Loucy (cell line): ENCODE data around the gene TMEM132C.

Experiments
- H2AFZ ChIP-seq: fragments of 200-600 bp; sonication (generic); 2 replicates; pipeline ENCODE4 v1.6.0; 2016; ENCODE audit warnings: antibody characterized with exemption, mild to moderate bottlenecking, low read length, moderate library complexity
- H3F3A ChIP-seq: fragments of 200-600 bp; 2 replicates; pipeline ENCODE4 v1.6.0; 2016; ENCODE audit warnings: antibody characterized with exemption, low read depth, mild to moderate bottlenecking
- H3K27me3 ChIP-seq: fragments of 200-600 bp; sonication (generic); 2 replicates; pipeline ENCODE4 v1.6.1; 2014; ENCODE audit warnings: low read length, mild to moderate bottlenecking; ENCODE audit not compliant: insufficient read depth, poor library complexity, severe bottlenecking
- H3K36me3 ChIP-seq: fragments of 200-600 bp; sonication (generic); 2 replicates; pipeline ENCODE4 v1.6.1; 2016; ENCODE audit warnings: low read length; ENCODE audit not compliant: insufficient read depth
- H3K4me1 ChIP-seq: fragments of 200-600 bp; sonication (generic); 2 replicates; pipeline ENCODE4 v1.5.1; 2014; ENCODE audit warnings: low read length, mild to moderate bottlenecking; ENCODE audit not compliant: insufficient read depth, poor library complexity, severe bottlenecking
- H3K4me2 ChIP-seq: fragments of 200-600 bp; sonication (generic); 2 replicates; pipeline ENCODE4 v1.6.0; 2014; ENCODE audit warnings: antibody characterized with exemption, low read length, low read depth, mild to moderate bottlenecking; ENCODE audit not compliant: poor library complexity, severe bottlenecking
- H3K4me3 ChIP-seq: fragments of 200-600 bp; sonication (generic); 2 replicates; pipeline ENCODE4 v1.5.1; 2014; ENCODE audit warnings: low read length, mild to moderate bottlenecking, mixed read lengths; ENCODE audit not compliant: poor library complexity, severe bottlenecking
- H3K79me2 ChIP-seq: fragments of 200-600 bp; sonication (generic); 2 replicates; pipeline ENCODE4 v1.6.1; 2014; ENCODE audit warnings: low read length; ENCODE audit not compliant: insufficient read depth
- H3K9ac ChIP-seq: fragments of 200-600 bp; sonication (generic); 2 replicates; pipeline ENCODE4 v1.6.0; 2014; ENCODE audit warnings: mild to moderate bottlenecking, low read depth, low read length, moderate library complexity; ENCODE audit not compliant: poor library complexity, severe bottlenecking
- H3K9me2 ChIP-seq: fragments of 200-600 bp; sonication (generic); replicated peaks from 2 replicates; pipeline ENCODE4 v1.6.1; 2016; ENCODE audit warnings: low read depth, low read length, mixed read lengths
- H3K9me3 ChIP-seq: fragments of 200-600 bp; sonication (generic); 2 replicates; pipeline ENCODE4 v1.6.1; 2014; ENCODE audit warnings: mild to moderate bottlenecking, antibody characterized with exemption, low read length, low read depth; ENCODE audit not compliant: insufficient read depth
- H4K20me1 ChIP-seq: fragments of 200-600 bp; sonication (generic); 2 replicates; pipeline ENCODE4 v1.6.0; 2014; ENCODE audit warnings: antibody characterized with exemption, low read length, mild to moderate bottlenecking; ENCODE audit not compliant: insufficient read depth, poor library complexity, severe bottlenecking
- CTCF ChIP-seq: fragments of 200-600 bp; sonication (generic); conservative IDR thresholded peaks from 2 replicates; pipeline ENCODE4 v1.5.1; 2014; ENCODE audit warnings: mild to moderate bottlenecking, antibody characterized with exemption, low read length
- EZH2phosphoT487 ChIP-seq: fragments of 200-600 bp; IDR thresholded peaks from 2 replicates; pipeline ENCODE4 v1.6.1; 2018; ENCODE audit warnings: antibody characterized with exemption, mild to moderate bottlenecking, moderate library complexity, borderline replicate concordance

Gene TMEM132C

GRCh38 chr12:128385736-128386135 lies 118.8 kb downstream of the TMEM132C start:
- Histone ChIP-seq H3K9ac (no peak overlapping the region), H2AFZ (no peak overlapping the region), H3F3A (no peaks in the 10 kb centered on the region), H3K4me3 (no peak overlapping the region), H3K36me3 (no peaks in the 10 kb centered on the region), H3K9me2 (no peaks in the 10 kb centered on the region), H3K27me3 (no peaks in the 10 kb centered on the region), H3K4me1 (no peaks in the 10 kb centered on the region), H3K9me3 (peaks cover 4% of the 10 kb centered on the region; the same call in 1 of the 2 replicates), H3K4me2 (no peak overlapping the region), H4K20me1 (no peaks in the 10 kb centered on the region), H3K79me2 (no peaks in the 10 kb centered on the region)
- no peak for TF ChIP-seq EZH2phosphoT487
- no peak for TF ChIP-seq CTCF

- peaks cover 4% of the 10 kb centered on the region; the same call in 1 of the 2 replicates for H3K9me3 ChIP-seq
- H3K4me3 ChIP-seq, result no peak overlapping the region
- no peaks in the 10 kb centered on the region for H3K4me1 ChIP-seq
- H3K36me3 ChIP-seq, result no peaks in the 10 kb centered on the region
- H3K27me3 ChIP-seq, result no peaks in the 10 kb centered on the region
- no peak overlapping the region for H3K9ac ChIP-seq
- no peak overlapping the region for H3K4me2 ChIP-seq
- peak; percentile 48; the same call in 1 of the 2 replicates for TF ChIP-seq CTCF
- no peak for TF ChIP-seq EZH2phosphoT487
- H3K9me2 ChIP-seq, result no peaks in the 10 kb centered on the region
- H2AFZ ChIP-seq, result no peak overlapping the region
- H3F3A ChIP-seq, result no peaks in the 10 kb centered on the region
- H3K79me2 ChIP-seq, result no peaks in the 10 kb centered on the region
- H4K20me1 ChIP-seq, result no peaks in the 10 kb centered on the region
Measured at GRCh38 chr12:128387811-128388422, 120.9 kb downstream of the TMEM132C start.

GRCh38 chr12:128388461-128389000 lies 121.6 kb downstream of the TMEM132C start:
- Histone ChIP-seq H3K4me2 (no peak overlapping the region), H3K4me1 (no peaks in the 10 kb centered on the region)

More at GRCh38 chr12:128388461-128389000, 121.6 kb downstream of the TMEM132C start:
- Histone ChIP-seq H3K79me2 (no peaks in the 10 kb centered on the region), H3K9me3 (peaks cover 4% of the 10 kb centered on the region; the same call in 1 of the 2 replicates), H2AFZ (no peak overlapping the region), H4K20me1 (no peaks in the 10 kb centered on the region), H3F3A (no peaks in the 10 kb centered on the region), H3K27me3 (no peaks in the 10 kb centered on the region), H3K9ac (no peak overlapping the region), H3K4me3 (no peak overlapping the region), H3K9me2 (no peaks in the 10 kb centered on the region), H3K36me3 (no peaks in the 10 kb centered on the region)
- no peak for TF ChIP-seq EZH2phosphoT487
- TF ChIP-seq CTCF, result no peak
